ENCODE measurements around the gene CACFD1.

- TF ChIP-seq CTCF (conservative IDR thresholded peaks at IDR 0.05 in 1 of 2, IDR thresholded peaks at IDR 0.05 in 1 of 2; ENCODE audit: extremely low read depth in 1 of 2, insufficient read depth in 1 of 2, low read depth in 1 of 2, low read length in 2 of 2) (no peak), EZH2 (IDR thresholded peaks at IDR 0.05; ENCODE audit: borderline replicate concordance, low read length) (no peak)
Measured at GRCh38 chr9:133448487-133448972, 11.2 kb upstream of the CACFD1 start.

Data from mammary epithelial cell (primary cell).